BJ (cell line): Measurements from ENCODE around the gene FUCA2. TPM values are rescaled to one million over a fixed set of nuclear protein-coding genes. Genes with fewer than 3 reads are reported as not detected.
"Not testable (repeated sequence)": the region's sequence is repeated elsewhere in the genome, so short reads cannot be mapped to it uniquely, and the experiment has no call there.

Source experiments
- CTCF ChIA-PET: fragments of 350-600 bp; formaldehyde crosslinking; extraction: SDS; loops from one replicate; lab custom pipeline; 2021; ENCODE audit warnings: antibody characterized with exemption, inconsistent platforms; lab: Yijun Ruan, JAX
- POLR2A ChIA-PET: fragments of 300-600 bp; sonication (Branson Sonifier 250); formaldehyde crosslinking; extraction: SDS; loops from one replicate; lab custom pipeline; 2021; ENCODE audit warnings: antibody characterized with exemption; lab: Charles Lee
- DNase-seq: peaks from one replicate; pipeline ENCODE4 v3.0.0-alpha.2; 2011; ENCODE audit warnings: low read depth
- H3K27me3 ChIP-seq: 2 replicates; pipeline ENCODE4 v1.6.0; 2011; ENCODE audit warnings: low read length; ENCODE audit not compliant: control insufficient read depth, insufficient read depth
- H3K36me3 ChIP-seq: 2 replicates; pipeline ENCODE4 v1.5.1; 2011; ENCODE audit warnings: low read length; ENCODE audit not compliant: control insufficient read depth, insufficient read depth
- H3K4me3 ChIP-seq: 2 replicates; pipeline ENCODE4 v1.5.1; 2011; ENCODE audit warnings: low read depth, mild to moderate bottlenecking, control low read depth, low read length
- polyA plus RNA-seq: library from polyadenylated mRNA; depleted of rRNA; stranded (reverse); fragments of >200 nt; gene quantifications from 2 replicates; pipeline ENCODE4 v1.2.3, GENCODE V29; 2011
- TF ChIP-seq, protein P1 (sequence below): IDR thresholded peaks from 2 replicates; pipeline ENCODE4 v1.5.1; 2011; ENCODE audit warnings: low read depth, mild to moderate bottlenecking, control low read depth, inconsistent platforms, low read length, moderate library complexity; ENCODE audit not compliant: insufficient read depth

Gene FUCA2
- polyA plus RNA-seq, 1 experiment, result 37.1 TPM

DNA sequence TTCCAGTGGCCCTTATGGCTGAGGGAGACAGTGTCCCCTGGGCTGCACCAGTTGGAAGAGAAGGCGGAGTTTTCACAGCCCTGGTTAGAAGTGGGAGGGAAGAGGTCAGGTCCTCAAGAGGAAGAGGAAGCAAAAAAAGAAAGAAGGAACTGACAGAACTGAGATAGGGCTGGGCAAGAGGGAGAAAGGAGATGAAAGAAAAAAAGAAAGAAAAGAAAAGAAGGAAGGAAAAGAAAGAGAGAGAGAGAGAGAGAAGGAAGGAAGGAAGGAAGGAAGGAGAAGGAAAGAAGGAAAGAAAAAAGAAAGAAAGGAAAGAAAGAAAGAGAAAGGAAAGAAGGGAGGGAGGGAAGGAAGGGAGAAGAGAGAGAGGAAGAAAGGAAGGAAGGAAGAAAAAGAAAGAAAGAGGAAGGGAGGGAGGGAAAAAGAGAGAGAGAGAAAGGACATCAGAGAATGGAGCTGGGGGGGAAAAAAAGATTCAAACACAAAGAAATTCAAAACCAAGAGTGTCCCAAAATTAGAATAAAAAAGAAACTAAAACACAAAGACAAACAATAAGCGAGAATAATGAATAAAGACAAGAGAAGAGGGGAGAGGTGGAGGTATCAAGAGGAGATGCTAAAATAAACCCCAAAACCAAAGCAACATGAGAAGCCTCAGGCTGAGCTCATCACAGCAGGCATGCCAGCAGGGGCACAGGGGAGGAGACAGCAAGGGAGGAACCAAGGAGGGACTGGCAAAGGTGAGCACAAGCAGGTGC, 5.3 kb upstream of the FUCA2 start:
- TF ChIP-seq, protein P1, sequence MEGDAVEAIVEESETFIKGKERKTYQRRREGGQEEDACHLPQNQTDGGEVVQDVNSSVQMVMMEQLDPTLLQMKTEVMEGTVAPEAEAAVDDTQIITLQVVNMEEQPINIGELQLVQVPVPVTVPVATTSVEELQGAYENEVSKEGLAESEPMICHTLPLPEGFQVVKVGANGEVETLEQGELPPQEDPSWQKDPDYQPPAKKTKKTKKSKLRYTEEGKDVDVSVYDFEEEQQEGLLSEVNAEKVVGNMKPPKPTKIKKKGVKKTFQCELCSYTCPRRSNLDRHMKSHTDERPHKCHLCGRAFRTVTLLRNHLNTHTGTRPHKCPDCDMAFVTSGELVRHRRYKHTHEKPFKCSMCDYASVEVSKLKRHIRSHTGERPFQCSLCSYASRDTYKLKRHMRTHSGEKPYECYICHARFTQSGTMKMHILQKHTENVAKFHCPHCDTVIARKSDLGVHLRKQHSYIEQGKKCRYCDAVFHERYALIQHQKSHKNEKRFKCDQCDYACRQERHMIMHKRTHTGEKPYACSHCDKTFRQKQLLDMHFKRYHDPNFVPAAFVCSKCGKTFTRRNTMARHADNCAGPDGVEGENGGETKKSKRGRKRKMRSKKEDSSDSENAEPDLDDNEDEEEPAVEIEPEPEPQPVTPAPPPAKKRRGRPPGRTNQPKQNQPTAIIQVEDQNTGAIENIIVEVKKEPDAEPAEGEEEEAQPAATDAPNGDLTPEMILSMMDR, result no peak
- Histone ChIP-seq H3K27me3 (peaks cover 15% of the 10 kb centered on the region), H3K4me3 (no peak overlapping the region), H3K36me3 (no peaks in the 10 kb centered on the region)
- CTCF ChIA-PET, result no interaction called here
- POLR2A ChIA-PET, result interaction anchor here (0.6 kb wide), 1 partner anchor 363 kb away, joined by 3 read pairs; no protein-coding TSS in a partner anchor
- no peak for DNase-seq

DNA sequence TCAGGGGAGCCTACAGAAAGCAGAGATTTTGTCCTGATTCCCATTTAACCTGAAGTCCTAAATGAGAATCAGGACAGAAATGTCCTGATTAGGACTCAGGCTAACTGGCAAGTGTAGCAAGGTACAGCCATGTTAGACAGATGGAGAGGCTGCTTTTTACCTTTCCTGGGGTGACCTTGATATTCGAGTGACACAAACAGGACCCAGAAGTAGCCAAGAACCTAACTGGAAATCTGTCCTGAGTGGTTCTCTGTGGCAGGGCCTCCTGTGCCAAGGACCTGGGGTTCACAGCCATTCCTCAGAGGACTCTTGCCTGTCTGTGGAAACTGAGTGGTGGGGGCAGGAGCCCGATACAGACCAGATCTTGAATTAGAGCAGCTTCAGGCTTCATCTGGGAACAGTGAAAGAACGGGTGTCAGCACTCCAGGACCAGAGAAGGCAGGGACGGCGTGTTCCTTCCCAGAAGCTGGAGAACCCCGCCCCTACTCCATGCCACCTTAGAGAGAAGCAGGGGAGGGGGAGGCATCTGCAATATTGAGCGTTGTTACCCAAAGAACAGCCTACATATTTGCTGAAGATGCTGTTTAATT, 4.3 kb upstream of the FUCA2 start:
- TF ChIP-seq, protein P1, result no peak
- CTCF ChIA-PET, result no interaction called here
- peaks cover 15% of the 10 kb centered on the region for H3K27me3 ChIP-seq
- POLR2A ChIA-PET, result no interaction called here
- H3K36me3 ChIP-seq, result no peaks in the 10 kb centered on the region
- no peak for DNase-seq
- no peak overlapping the region for H3K4me3 ChIP-seq

GRCh38 chr6:143515061-143515760, 3.7 kb upstream of the FUCA2 start:
- POLR2A ChIA-PET, result no interaction called here
- no peak for DNase-seq
- TF ChIP-seq, protein P1, result no peak
- CTCF ChIA-PET, result no interaction called here
- H3K36me3 ChIP-seq, result no peaks in the 10 kb centered on the region
- H3K4me3 ChIP-seq, result no peak overlapping the region
- peaks cover 14% of the 10 kb centered on the region for H3K27me3 ChIP-seq

- DNase-seq, result no peak
- Histone ChIP-seq H3K36me3 (no peaks in the 10 kb centered on the region), H3K4me3 (no peak overlapping the region), H3K27me3 (peaks cover 9% of the 10 kb centered on the region)
- ChIA-PET CTCF (interaction anchor here (0.7 to 1.9 kb wide), 10 partner anchors 9 to 500 kb away, joined by 3 to 9 read pairs (median 3); partner anchors contain the start of gene ADAT2), POLR2A (no interaction called here)
- TF ChIP-seq, protein P1, result peak; percentile 42; the same call in 1 of the 2 replicates
Measured at GRCh38 chr6:143513410-143513809, 1.9 kb upstream of the FUCA2 start.

DNA sequence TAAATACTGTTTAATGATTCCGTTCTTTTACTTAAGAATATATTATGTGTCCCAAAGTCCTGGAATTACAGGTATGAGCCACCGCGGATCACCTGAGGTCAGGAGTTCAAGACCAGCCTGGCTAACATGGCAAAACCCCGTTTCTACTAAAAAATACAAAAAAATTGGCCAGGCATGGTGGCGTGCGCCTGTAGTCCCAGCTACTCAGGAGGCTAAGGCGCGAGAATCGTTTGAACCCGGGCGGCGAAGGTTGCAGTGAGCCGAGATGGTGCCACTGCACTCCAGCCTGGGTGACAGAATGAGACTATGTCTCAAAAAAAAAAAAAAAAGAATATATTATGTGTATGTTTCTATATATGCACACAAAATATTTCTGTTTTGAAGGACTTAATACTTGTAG, 1.2 kb downstream of the FUCA2 start:
- H3K27me3 ChIP-seq, CTCF ChIA-PET, H3K4me3 ChIP-seq, POLR2A ChIA-PET, H3K36me3 ChIP-seq, DNase-seq: not testable (repeated sequence)
